GM03348 (cell line): ENCODE data around the gene FAM20C.
"Not testable (repeated sequence)": the region's sequence is repeated elsewhere in the genome, so short reads cannot be mapped to it uniquely, and the experiment has no call there.

Experiments used
- DNase-seq: peaks from one replicate; pipeline ENCODE4 v3.0.0; 2012; ENCODE audit warnings: low spot score

The FAM20C gene

GRCh38 chr7:294440-295154 lies 102.2 kb downstream of the FAM20C start:
- DNase-seq: no peak

GRCh38 chr7:295155-296154 lies 103.1 kb downstream of the FAM20C start:
- no peak for DNase-seq

- DNase-seq: no peak
These were observed 104.1 kb downstream of the FAM20C start for GRCh38 chr7:296373-296945.

GRCh38 chr7:297141-297540 lies 104.8 kb downstream of the FAM20C start:
- not testable (repeated sequence) for DNase-seq

- DNase-seq: no peak
These were observed 105.4 kb downstream of the FAM20C start for GRCh38 chr7:297611-298374.

- DNase-seq: no peak
These were observed 106.0 kb downstream of the FAM20C start for GRCh38 chr7:298375-298702.

- DNase-seq: no peak
These were observed 106.4 kb downstream of the FAM20C start for GRCh38 chr7:298743-299142.

GRCh38 chr7:299169-299568 lies 106.8 kb downstream of the FAM20C start:
- DNase-seq: no peak

GRCh38 chr7:299628-300027 lies 107.3 kb downstream of the FAM20C start:
- no peak for DNase-seq

- no peak for DNase-seq
These were observed 107.7 kb downstream of the FAM20C start for GRCh38 chr7:300048-300447.

- DNase-seq: no peak
These were observed 108.3 kb downstream of the FAM20C start for GRCh38 chr7:300546-301290.

GRCh38 chr7:301291-302053 lies 109.1 kb downstream of the FAM20C start:
- DNase-seq: no peak

GRCh38 chr7:302054-302992 lies 110.0 kb downstream of the FAM20C start:
- DNase-seq: no peak

- DNase-seq: no peak
These were observed 111.1 kb downstream of the FAM20C start for GRCh38 chr7:303425-303824.

GRCh38 chr7:303884-304573 lies 111.7 kb downstream of the FAM20C start:
- no peak for DNase-seq

GRCh38 chr7:304574-305409 lies 112.4 kb downstream of the FAM20C start:
- no peak for DNase-seq

GRCh38 chr7:305410-306151 lies 113.2 kb downstream of the FAM20C start:
- no peak for DNase-seq
